Lung (tissue), 12 donors: ENCODE results near the gene ADPRHL1. TPM values are rescaled to one million over a fixed set of nuclear protein-coding genes. Genes with fewer than 3 reads are reported as not detected.

Experiments used
- ATAC-seq: fragments of 200-7000 bp; cut with Tn5 transposase; one replicate; pipeline ENCODE4 v1.9.1; 2020; ENCODE audit warnings: moderate number of reproducible peaks; ENCODE audit not compliant: insufficient read depth, low FRiP score
- DNase-seq, 3 donors: peaks; one replicate each; pipeline ENCODE4 v3.0.0-alpha.2; 2013 to 2017
- H3K27ac ChIP-seq, 2 donors: one replicate each; pipeline ENCODE4 v1.5.1; 2013; ENCODE audit warnings: mild to moderate bottlenecking in 2 of 2, moderate library complexity in 2 of 2, control low read depth in 1 of 2, inconsistent platforms in 1 of 2, low read depth in 1 of 2, low read length in 1 of 2
- H3K27me3 ChIP-seq, 3 donors: one replicate each; pipeline ENCODE4 v1.5.1; 2013; ENCODE audit warnings: low read length in 2 of 3; ENCODE audit not compliant: control insufficient read depth in 3 of 3, insufficient read depth in 3 of 3
- H3K36me3 ChIP-seq, 4 donors: one replicate each; pipeline ENCODE4 v1.5.1; 2013; ENCODE audit warnings: low read length in 4 of 4, mild to moderate bottlenecking in 1 of 4, moderate library complexity in 1 of 4; ENCODE audit not compliant: control insufficient read depth in 4 of 4, insufficient read depth in 4 of 4
- H3K4me1 ChIP-seq, 5 donors: one replicate each; pipeline ENCODE4 v1.5.1; 2013; ENCODE audit warnings: low read length in 5 of 5, mild to moderate bottlenecking in 2 of 5, moderate library complexity in 1 of 5; ENCODE audit not compliant: control insufficient read depth in 5 of 5, insufficient read depth in 5 of 5
- H3K4me3 ChIP-seq: one replicate; pipeline ENCODE4 v1.5.1; 2013; ENCODE audit warnings: mild to moderate bottlenecking, control low read depth, moderate library complexity
- H3K9ac ChIP-seq, 2 donors: one replicate each; pipeline ENCODE4 v1.5.1; 2013; ENCODE audit warnings: low read length in 2 of 2, control low read depth in 1 of 2; ENCODE audit not compliant: insufficient read depth in 1 of 2
- H3K9me3 ChIP-seq, 4 donors: one replicate each; pipeline ENCODE4 v1.5.1; 2013; ENCODE audit warnings: low read length in 3 of 4, mild to moderate bottlenecking in 1 of 4, moderate library complexity in 1 of 4; ENCODE audit not compliant: control insufficient read depth in 4 of 4, insufficient read depth in 3 of 4
- CTCF ChIP-seq: IDR thresholded peaks from 2 replicates; pipeline ENCODE4 v1.5.1; 2012; ENCODE audit warnings: mild to moderate bottlenecking; ENCODE audit errors: control extremely low read depth, extremely low read depth
- WGBS, 2 donors: extraction: QIAGEN DNeasy Blood & Tissue Kit; methylation state at CpG; one replicate each; pipeline ENCODE4 v1.1.7; 2013; 5-methylcytosine and 5-hydroxymethylcytosine counted together
- polyA plus RNA-seq, 2 donors: library from polyadenylated mRNA; stranded (reverse); fragments of 200-250 nt; gene quantifications; one replicate each; pipeline ENCODE4 v1.2.1, GENCODE V29; 2013
- total RNA-seq, 2 donors: library from RNA; depleted of rRNA in 1 of 2; stranded (reverse); fragments of >200 nt in 1 of 2; gene quantifications; one replicate each; pipeline ENCODE4 v1.2.1, GENCODE V29; 2014 to 2021
- donor health status: control.
- donor health status: control.
- donor health status: Bipolar disorder and iron deficiency.
- donor health status: healthy.
- donor health status: DM: yes; HTN: yes; CAD: no.

ADPRHL1 gene
- total and polyA plus RNA-seq, 4 donors, result 0.83 to 4.9 (median 1.3) TPM

GRCh38 chr13:113413178-113413897 lies 40.0 kb downstream of the ADPRHL1 start:
- Histone ChIP-seq H3K27ac (peak overlapping the region in 1 of 2 donors; percentile 76), H3K27me3 (peaks cover 0 to 3% (median 0%) of the 10 kb centered on the region in 3 donors), H3K9me3 (no peaks in the 10 kb centered on the region), H3K9ac (no peak overlapping the region), H3K4me3 (no peak overlapping the region), H3K4me1 (peaks cover 0 to 27% (median 5%) of the 10 kb centered on the region in 5 donors), H3K36me3 (no peaks in the 10 kb centered on the region)
- ATAC-seq (no peak), DNase-seq (no peak)
- WGBS, 2 donors, result 91 to 93% methylated on average over 32 of the region's 32 CpGs
- no peak for TF ChIP-seq CTCF

GRCh38 chr13:113412440-113412839 lies 40.8 kb downstream of the ADPRHL1 start:
- 96 to 99% methylated on average over 23 to 27 of the region's 27 CpGs for WGBS, 2 donors
- no peak for DNase-seq
- H3K9me3 ChIP-seq, result no peaks in the 10 kb centered on the region
- H3K9ac ChIP-seq, result no peak overlapping the region
- H3K4me1 ChIP-seq, result peaks cover 0 to 27% (median 5%) of the 10 kb centered on the region in 5 donors
- no peak for TF ChIP-seq CTCF
- H3K27ac ChIP-seq, result peak overlapping the region in 1 of 2 donors; percentile 68
- ATAC-seq, result no peak
- H3K4me3 ChIP-seq, result no peak overlapping the region
- no peaks in the 10 kb centered on the region for H3K36me3 ChIP-seq
- H3K27me3 ChIP-seq, result no peaks in the 10 kb centered on the region

DNA sequence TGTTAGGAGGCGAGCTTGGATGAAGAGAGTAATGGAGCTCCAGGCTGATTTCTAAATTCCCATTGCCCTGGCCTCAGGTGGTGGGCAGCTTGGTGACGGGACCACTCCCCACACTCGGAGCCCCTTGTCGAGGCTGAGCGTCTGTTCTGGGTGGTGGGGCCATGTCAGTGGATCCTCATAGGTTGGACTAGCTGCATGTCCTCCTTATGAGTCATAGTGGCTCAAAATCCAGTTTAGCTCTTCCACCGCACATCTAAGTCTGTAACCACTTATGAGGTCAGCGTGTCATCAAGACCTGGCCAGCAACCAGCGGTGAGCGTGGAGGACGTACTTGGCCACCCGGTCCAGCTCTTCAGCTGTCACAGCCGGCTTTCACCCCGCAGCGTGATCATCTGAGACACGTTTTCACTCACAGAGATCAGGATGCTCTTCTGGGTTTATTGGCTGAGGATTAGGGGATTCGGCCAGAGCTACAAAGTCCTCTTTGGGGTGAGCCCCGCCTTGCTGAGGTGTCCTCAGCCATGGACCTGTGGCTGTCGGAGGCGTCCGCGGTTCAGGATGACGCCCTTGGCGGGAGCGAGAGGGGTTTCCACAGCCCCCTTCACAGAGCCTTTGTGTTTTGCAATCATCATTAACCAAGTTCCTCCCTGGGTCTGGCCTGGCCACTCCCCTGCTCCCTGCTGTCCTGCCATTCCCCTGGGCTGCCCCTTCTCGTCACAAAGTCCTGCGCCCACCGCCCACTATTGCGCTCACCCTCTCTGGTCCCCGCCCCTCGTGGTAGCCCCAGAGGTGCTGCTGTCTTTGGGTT lies 41.9 kb downstream of the ADPRHL1 start:
- Histone ChIP-seq H3K4me3 (no peak overlapping the region), H3K4me1 (peaks cover 0 to 29% (median 6%) of the 10 kb centered on the region in 5 donors), H3K27me3 (no peaks in the 10 kb centered on the region), H3K9ac (no peak overlapping the region), H3K27ac (peak overlapping the region in 1 of 2 donors; percentile 97), H3K9me3 (no peaks in the 10 kb centered on the region), H3K36me3 (no peaks in the 10 kb centered on the region)
- TF ChIP-seq CTCF, result no peak
- 70 to 81% methylated on average over 30 of the region's 30 CpGs for WGBS, 2 donors
- ATAC-seq (no peak), DNase-seq (peak in 2 of 3 donors; percentile 51 to 56)
